ENCODE results near the gene VAV2.

DNA sequence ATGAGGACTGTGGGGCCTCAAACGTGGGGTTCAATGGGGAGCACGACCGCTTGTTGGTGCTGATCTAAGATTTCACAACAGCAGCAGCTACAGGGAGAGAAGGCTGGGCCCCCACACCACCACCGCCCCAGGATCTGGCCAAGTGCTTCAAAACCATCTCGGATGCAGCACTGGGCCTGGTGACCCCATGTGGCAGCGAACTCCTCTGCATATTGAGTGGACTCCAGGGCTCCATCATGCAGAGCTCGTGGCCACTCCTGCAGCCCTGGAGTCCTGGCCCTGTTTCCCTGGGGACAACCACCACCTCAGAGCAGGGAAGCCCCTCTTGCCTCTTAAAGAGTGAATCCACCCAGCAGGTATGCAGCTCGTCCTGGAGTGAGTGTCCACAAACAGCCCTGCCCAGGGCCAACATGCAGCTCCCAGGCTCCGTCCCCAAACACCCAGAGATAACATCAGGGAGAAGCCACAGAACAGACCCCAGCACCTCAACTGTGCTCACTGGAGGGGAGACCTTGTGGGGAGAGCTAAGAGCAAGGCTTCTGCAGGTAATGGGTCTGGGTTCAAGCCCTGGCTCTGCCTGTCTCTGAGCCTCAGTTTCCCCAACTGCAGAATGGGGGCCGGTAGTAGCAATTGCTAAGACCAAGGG, 150.8 kb downstream of the VAV2 start:
- TF ChIP-seq, protein P1, sequence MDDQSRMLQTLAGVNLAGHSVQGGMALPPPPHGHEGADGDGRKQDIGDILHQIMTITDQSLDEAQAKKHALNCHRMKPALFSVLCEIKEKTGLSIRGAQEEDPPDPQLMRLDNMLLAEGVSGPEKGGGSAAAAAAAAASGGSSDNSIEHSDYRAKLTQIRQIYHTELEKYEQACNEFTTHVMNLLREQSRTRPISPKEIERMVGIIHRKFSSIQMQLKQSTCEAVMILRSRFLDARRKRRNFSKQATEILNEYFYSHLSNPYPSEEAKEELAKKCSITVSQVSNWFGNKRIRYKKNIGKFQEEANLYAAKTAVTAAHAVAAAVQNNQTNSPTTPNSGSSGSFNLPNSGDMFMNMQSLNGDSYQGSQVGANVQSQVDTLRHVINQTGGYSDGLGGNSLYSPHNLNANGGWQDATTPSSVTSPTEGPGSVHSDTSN (IDR thresholded peaks at IDR 0.05) = no peak
- TF ChIP-seq EP300 (IDR thresholded peaks at IDR 0.05; ENCODE audit: borderline replicate concordance in 1 of 2, low read depth in 1 of 2, low read length in 1 of 2) (no peak), ELF1 (IDR thresholded peaks at IDR 0.05) (no peak), SMC3 (IDR thresholded peaks at IDR 0.05; ENCODE audit: low read depth, low read length) (no peak), EZH2phosphoT487 (IDR thresholded peaks at IDR 0.05; ENCODE audit: borderline replicate concordance, low read depth) (no peak), RAD21 (IDR thresholded peaks at IDR 0.05; ENCODE audit: low read length) (no peak), GATA2 (CRISPR knock-in tag; IDR thresholded peaks at IDR 0.05) (peak; percentile 54), RCOR1 (IDR thresholded peaks at IDR 0.05; ENCODE audit: low read length) (no peak), GABPA (IDR thresholded peaks at IDR 0.05; ENCODE audit: low read depth) (no peak)
- TF ChIP-seq, protein P2, sequence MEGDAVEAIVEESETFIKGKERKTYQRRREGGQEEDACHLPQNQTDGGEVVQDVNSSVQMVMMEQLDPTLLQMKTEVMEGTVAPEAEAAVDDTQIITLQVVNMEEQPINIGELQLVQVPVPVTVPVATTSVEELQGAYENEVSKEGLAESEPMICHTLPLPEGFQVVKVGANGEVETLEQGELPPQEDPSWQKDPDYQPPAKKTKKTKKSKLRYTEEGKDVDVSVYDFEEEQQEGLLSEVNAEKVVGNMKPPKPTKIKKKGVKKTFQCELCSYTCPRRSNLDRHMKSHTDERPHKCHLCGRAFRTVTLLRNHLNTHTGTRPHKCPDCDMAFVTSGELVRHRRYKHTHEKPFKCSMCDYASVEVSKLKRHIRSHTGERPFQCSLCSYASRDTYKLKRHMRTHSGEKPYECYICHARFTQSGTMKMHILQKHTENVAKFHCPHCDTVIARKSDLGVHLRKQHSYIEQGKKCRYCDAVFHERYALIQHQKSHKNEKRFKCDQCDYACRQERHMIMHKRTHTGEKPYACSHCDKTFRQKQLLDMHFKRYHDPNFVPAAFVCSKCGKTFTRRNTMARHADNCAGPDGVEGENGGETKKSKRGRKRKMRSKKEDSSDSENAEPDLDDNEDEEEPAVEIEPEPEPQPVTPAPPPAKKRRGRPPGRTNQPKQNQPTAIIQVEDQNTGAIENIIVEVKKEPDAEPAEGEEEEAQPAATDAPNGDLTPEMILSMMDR (IDR thresholded peaks at IDR 0.05) = no peak
- TF ChIP-seq, protein P3, sequence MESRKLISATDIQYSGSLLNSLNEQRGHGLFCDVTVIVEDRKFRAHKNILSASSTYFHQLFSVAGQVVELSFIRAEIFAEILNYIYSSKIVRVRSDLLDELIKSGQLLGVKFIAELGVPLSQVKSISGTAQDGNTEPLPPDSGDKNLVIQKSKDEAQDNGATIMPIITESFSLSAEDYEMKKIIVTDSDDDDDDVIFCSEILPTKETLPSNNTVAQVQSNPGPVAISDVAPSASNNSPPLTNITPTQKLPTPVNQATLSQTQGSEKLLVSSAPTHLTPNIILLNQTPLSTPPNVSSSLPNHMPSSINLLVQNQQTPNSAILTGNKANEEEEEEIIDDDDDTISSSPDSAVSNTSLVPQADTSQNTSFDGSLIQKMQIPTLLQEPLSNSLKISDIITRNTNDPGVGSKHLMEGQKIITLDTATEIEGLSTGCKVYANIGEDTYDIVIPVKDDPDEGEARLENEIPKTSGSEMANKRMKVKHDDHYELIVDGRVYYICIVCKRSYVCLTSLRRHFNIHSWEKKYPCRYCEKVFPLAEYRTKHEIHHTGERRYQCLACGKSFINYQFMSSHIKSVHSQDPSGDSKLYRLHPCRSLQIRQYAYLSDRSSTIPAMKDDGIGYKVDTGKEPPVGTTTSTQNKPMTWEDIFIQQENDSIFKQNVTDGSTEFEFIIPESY (IDR thresholded peaks at IDR 0.05; ENCODE audit: borderline replicate concordance, low read depth) = no peak

All from SK-N-SH (cell line).